GM19351 (cell line): ENCODE data around the gene CABLES1.
"Not testable (repeated sequence)": the region's sequence is repeated elsewhere in the genome, so short reads cannot be mapped to it uniquely, and the experiment has no call there.

ENCODE experiments used
- ATAC-seq: cut with Tn5 transposase; IDR thresholded peaks from one replicate; pipeline ENCODE4 v1.9.1; 2021; ENCODE audit warnings: mild to moderate bottlenecking, moderate library complexity; ENCODE audit not compliant: unreplicated experiment

Gene CABLES1

GRCh38 chr18:23141104-23141999 is 6.1 kb downstream of the CABLES1 start:
- no peak for ATAC-seq

GRCh38 chr18:23142251-23142929 is 7.1 kb downstream of the CABLES1 start:
- no peak for ATAC-seq

GRCh38 chr18:23143016-23143814 is 7.9 kb downstream of the CABLES1 start:
- no peak for ATAC-seq

GRCh38 chr18:23143815-23144261 is 8.6 kb downstream of the CABLES1 start:
- ATAC-seq: no peak

GRCh38 chr18:23144640-23145039 is 9.4 kb downstream of the CABLES1 start:
- ATAC-seq: no peak

- no peak for ATAC-seq
These were observed 10.3 kb downstream of the CABLES1 start for GRCh38 chr18:23145621-23146020.

GRCh38 chr18:23146861-23147469 is 11.7 kb downstream of the CABLES1 start:
- no peak for ATAC-seq

- no peak for ATAC-seq
These were observed 13.1 kb downstream of the CABLES1 start for GRCh38 chr18:23148382-23148781.

GRCh38 chr18:23149570-23149969 is 14.3 kb downstream of the CABLES1 start:
- ATAC-seq: no peak

GRCh38 chr18:23151414-23152099 is 16.3 kb downstream of the CABLES1 start:
- no peak for ATAC-seq

GRCh38 chr18:23154030-23154429 is 18.7 kb downstream of the CABLES1 start:
- ATAC-seq: no peak

GRCh38 chr18:23154823-23155500 is 19.7 kb downstream of the CABLES1 start:
- ATAC-seq: no peak

GRCh38 chr18:23155537-23155936 is 20.3 kb downstream of the CABLES1 start:
- no peak for ATAC-seq

GRCh38 chr18:23156134-23156533 is 20.8 kb downstream of the CABLES1 start:
- no peak for ATAC-seq

- ATAC-seq: no peak
These were observed 22.8 kb downstream of the CABLES1 start for GRCh38 chr18:23158058-23158457.

GRCh38 chr18:23158884-23159283 is 23.6 kb downstream of the CABLES1 start:
- ATAC-seq: not testable (repeated sequence)

- ATAC-seq: no peak
These were observed 24.1 kb downstream of the CABLES1 start for GRCh38 chr18:23159344-23159743.

GRCh38 chr18:23162473-23162872 is 27.2 kb downstream of the CABLES1 start:
- ATAC-seq: no peak

GRCh38 chr18:23163786-23164533 is 28.7 kb downstream of the CABLES1 start:
- no peak for ATAC-seq
